HAP-1 (cell line): ENCODE data around the gene ZMYM5.
A peak's percentile ranks its signal among the peaks of the same experiment; 100 is the strongest.
"Not testable (repeated sequence)": the region's sequence is repeated elsewhere in the genome, so short reads cannot be mapped to it uniquely, and the experiment has no call there.

ENCODE experiments used
- DNase-seq, 2 experiments: peaks; one replicate each; pipeline ENCODE4 v3.0.0-alpha.2; 2016 to 2020; ENCODE audit warnings: low spot score in 2 of 2
- H3K27me3 ChIP-seq: fragments of 250-450 bp; sonication (Bioruptor Pico); 2 replicates; pipeline ENCODE4 v1.5.1; 2020; ENCODE audit warnings: low read depth, mild to moderate bottlenecking, moderate library complexity
- H3K36me3 ChIP-seq: fragments of 250-450 bp; sonication (Bioruptor Pico); replicated peaks from 2 replicates; pipeline ENCODE4 v1.5.1; 2020; ENCODE audit warnings: mild to moderate bottlenecking
- H3K4me1 ChIP-seq: fragments of 250-450 bp; sonication (Bioruptor Pico); 2 replicates; pipeline ENCODE4 v1.5.1; 2020; ENCODE audit warnings: mild to moderate bottlenecking
- H3K4me3 ChIP-seq: fragments of 250-450 bp; sonication (Bioruptor Pico); 2 replicates; pipeline ENCODE4 v1.5.1; 2020; ENCODE audit warnings: mild to moderate bottlenecking, moderate library complexity
- H3K9me3 ChIP-seq: fragments of 250-450 bp; sonication (Bioruptor Pico); 2 replicates; pipeline ENCODE4 v1.5.1; 2020; ENCODE audit warnings: mild to moderate bottlenecking, moderate library complexity
- in situ Hi-C: fragments of 300-500 bp; cut with MboI; formaldehyde crosslinking; loops from 3 replicates; pipeline ENCODE4 v1.14.3; 2020; ENCODE audit warnings: low sequenced_read_pairs, inconsistent platforms, mixed read lengths

The ZMYM5 gene

DNA sequence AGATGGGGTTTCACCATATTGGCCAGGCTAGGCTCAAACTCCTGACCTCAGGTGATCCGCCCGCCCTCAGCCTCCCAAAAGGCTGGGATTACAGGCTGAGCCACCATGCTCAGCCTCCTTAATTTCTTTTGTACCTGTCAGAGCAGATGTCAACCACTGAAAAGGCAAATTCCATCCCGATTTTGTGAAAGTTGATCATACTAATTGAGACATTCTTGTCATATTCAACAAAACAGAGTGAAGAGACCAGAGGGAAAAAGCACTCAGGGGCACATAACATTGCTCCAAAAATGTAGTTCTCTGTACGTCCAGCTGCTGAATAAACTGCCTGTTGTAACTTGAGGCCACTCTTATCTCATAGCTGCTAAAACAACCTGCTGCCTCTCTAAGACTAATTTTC, 53.3 kb downstream of the ZMYM5 start:
- Histone ChIP-seq H3K4me1 (no peaks in the 10 kb centered on the region), H3K4me3 (no peak overlapping the region), H3K36me3 (no peaks in the 10 kb centered on the region), H3K27me3 (no peaks in the 10 kb centered on the region), H3K9me3 (no peaks in the 10 kb centered on the region)
- in situ Hi-C loops = no loop called here
- DNase-seq = no peak

GRCh38 chr13:19805765-19806164, 57.7 kb downstream of the ZMYM5 start:
- H3K36me3 ChIP-seq = no peaks in the 10 kb centered on the region
- in situ Hi-C loops = no loop called here
- no peak for DNase-seq
- no peaks in the 10 kb centered on the region for H3K27me3 ChIP-seq
- H3K9me3 ChIP-seq = no peaks in the 10 kb centered on the region
- H3K4me3 ChIP-seq = no peak overlapping the region
- no peaks in the 10 kb centered on the region for H3K4me1 ChIP-seq

- Histone ChIP-seq H3K9me3 (no peaks in the 10 kb centered on the region), H3K27me3 (no peaks in the 10 kb centered on the region), H3K4me3 (no peak overlapping the region), H3K36me3 (no peaks in the 10 kb centered on the region), H3K4me1 (no peaks in the 10 kb centered on the region; the same call in 1 of the 2 replicates)
- no peak for DNase-seq
- in situ Hi-C loops = no loop called here
These were observed 67.5 kb downstream of the ZMYM5 start for GRCh38 chr13:19795956-19796355.

- in situ Hi-C loops = no loop called here
- DNase-seq = no peak
- H3K4me3 ChIP-seq = no peak overlapping the region
These were observed 68.8 kb downstream of the ZMYM5 start for GRCh38 chr13:19794631-19795030.

DNA sequence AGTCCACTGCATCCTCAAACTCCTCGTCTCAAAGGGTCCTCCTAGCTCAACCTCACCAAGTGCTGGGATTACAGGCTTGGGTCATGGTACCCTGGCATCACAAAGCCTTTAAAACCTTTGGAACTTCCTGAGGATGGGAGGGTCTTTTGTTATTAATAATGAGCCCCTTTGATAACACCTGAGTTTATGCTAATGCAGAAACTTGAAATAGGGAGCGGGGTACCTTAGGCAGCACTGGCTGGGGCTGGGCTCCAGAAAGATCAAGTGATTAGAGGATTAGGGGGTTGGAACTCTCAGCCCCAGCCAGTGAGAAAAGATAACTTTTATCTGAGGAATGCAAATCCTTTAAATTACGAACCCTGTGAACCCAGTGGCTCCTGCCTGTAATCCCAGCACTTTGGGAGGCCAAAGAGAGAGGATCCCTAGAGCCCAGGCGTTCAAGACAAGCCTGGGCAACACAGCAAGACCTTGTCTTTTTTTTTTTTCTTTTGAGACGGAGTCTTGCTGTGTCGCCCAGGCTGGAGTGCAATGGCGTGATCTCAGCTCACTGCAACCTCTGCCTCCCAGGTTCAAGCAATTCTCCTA, 71.4 kb downstream of the ZMYM5 start:
- Histone ChIP-seq H3K36me3 (no peaks in the 10 kb centered on the region), H3K4me1 (no peaks in the 10 kb centered on the region; the same call in 1 of the 2 replicates), H3K9me3 (no peaks in the 10 kb centered on the region), H3K4me3 (no peak overlapping the region), H3K27me3 (no peaks in the 10 kb centered on the region)
- peak; percentile 18 to 36 for DNase-seq
- in situ Hi-C loops = no loop called here

More at GRCh38 chr13:19794631-19795030, 68.8 kb downstream of the ZMYM5 start:
- Histone ChIP-seq H3K36me3 (no peaks in the 10 kb centered on the region), H3K27me3 (no peaks in the 10 kb centered on the region), H3K9me3 (no peaks in the 10 kb centered on the region), H3K4me1 (no peaks in the 10 kb centered on the region; the same call in 1 of the 2 replicates)

GRCh38 chr13:19782727-19783682, 80.4 kb downstream of the ZMYM5 start, which contains the start of gene PSPC1:
PSPC1 (minus strand) TSS chr13:19782945; CDS start chr13:19782757, 188 bp downstream.
- H3K4me1 ChIP-seq, H3K9me3 ChIP-seq, H3K27me3 ChIP-seq, in situ Hi-C loops: not testable (repeated sequence)
- Histone ChIP-seq H3K4me3 (peak within 1 kb of the TSS; percentile 92), H3K36me3 (peaks cover 21% of the 10 kb centered on the region)
- DNase-seq = peak; percentile 95

DNA sequence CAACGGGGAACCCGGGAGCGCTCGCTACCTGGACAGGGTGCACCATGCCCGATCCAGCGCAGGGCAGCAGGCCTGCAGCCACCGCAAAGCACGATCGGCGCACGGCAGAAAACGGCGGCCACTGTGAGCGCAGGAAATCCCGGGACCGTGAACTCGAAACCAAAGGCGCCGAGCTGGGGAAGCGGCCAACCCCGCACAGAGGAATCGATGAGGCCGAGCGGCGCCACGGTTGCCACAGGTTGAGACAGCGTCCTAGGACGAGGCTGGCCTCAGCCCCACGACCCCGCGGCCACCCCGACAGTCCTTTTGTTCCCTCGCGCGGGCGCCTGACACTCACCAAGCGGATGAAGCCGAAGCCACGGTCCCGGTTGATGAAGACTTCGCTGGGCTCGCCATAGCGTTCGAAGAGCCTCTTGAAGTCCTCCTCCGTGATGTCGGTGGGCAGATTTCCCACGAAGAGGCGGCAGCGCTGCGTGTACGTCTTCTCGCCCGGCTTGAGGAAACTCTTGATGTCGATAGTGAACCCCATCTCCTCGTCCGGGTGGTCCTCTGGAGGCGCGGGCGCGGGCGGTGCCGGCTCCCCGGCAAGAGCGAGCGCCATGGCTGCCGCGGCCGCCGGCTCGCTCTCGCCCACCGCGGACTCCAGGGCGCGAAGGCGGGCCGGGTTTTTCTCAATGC, 81.3 kb downstream of the ZMYM5 start:
- peaks cover 21% of the 10 kb centered on the region for H3K36me3 ChIP-seq
- in situ Hi-C loops = no loop called here
- H3K27me3 ChIP-seq = no peaks in the 10 kb centered on the region
- H3K9me3 ChIP-seq = peaks cover 6% of the 10 kb centered on the region; the same call in 1 of the 2 replicates
- H3K4me1 ChIP-seq = peaks cover 6% of the 10 kb centered on the region
- peak in 1 of 2 experiments; percentile 53 for DNase-seq
- peak overlapping the region; percentile 92 for H3K4me3 ChIP-seq

DNA sequence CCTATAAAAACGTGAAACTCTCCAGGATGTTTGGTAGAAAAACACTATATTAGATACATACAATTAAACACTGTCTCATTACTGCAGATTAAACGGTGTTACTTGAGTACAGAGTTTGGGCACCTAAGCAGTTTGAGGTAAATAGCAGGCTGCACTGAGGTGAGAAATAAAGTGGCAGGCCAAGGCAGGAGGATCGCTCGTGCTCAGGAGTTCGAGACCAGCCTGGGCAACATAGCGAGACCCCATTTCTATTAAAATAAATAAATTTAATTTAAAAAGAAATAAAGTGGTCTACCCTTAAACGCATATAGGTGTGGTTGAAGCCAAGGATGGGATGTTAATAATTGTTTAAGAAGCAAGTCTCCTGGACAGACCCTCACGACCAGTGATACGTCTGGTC, 81.9 kb downstream of the ZMYM5 start:
- H3K9me3 ChIP-seq = peaks cover 6% of the 10 kb centered on the region; the same call in 1 of the 2 replicates
- H3K27me3 ChIP-seq = no peaks in the 10 kb centered on the region
- in situ Hi-C loops = no loop called here
- peak overlapping the region; percentile 92 for H3K4me3 ChIP-seq
- DNase-seq = no peak
- peaks cover 21% of the 10 kb centered on the region for H3K36me3 ChIP-seq
- peaks cover 6% of the 10 kb centered on the region for H3K4me1 ChIP-seq

DNA sequence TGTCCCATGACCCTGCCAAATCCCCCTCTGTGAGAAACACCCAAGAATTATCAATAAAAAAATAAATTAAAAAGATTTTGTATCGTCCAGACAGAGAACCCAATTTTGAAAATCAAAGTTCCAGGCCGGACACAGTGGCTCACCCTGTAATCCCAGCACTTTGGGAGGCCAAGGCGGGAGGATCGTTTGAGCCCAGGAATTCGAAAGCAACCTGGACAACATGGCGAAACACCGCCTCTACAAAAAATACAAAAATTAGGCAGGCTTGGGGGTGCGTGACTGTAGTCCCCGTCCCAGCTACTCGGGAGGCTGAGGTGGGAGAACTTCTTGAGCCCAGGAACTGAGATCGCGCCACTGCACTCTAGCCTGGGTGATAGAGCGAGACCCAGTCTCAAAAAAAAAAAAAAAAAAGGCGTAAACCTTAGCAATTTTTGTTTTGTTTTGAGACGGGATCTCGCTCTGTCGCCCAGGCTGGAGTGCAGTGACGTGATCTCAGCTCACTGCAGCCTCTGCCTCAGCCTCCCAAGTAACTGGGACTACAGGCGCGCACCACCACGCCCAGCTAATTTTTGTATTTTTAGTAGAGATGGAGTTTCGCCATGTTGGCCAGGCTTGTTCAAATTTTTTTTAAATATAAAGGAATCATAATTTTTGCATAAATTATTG, 82.6 kb downstream of the ZMYM5 start:
- Histone ChIP-seq H3K4me3 (peak overlapping the region; percentile 92), H3K36me3 (peaks cover 26% of the 10 kb centered on the region)
- H3K4me1 ChIP-seq, H3K27me3 ChIP-seq, H3K9me3 ChIP-seq, in situ Hi-C loops: not testable (repeated sequence)
- peak in 1 of 2 experiments; percentile 13 for DNase-seq
